Measurements from ENCODE around the gene RCN2.

- no peak for TF ChIP-seq POLR2A (IDR thresholded peaks at IDR 0.05; ENCODE audit: low read depth, low read length)
- TF ChIP-seq POLR2AphosphoS5 (IDR thresholded peaks at IDR 0.05; ENCODE audit: low read depth, low read length), result no peak
- TF ChIP-seq POU2F2 (IDR thresholded peaks at IDR 0.05; ENCODE audit: low read depth, low read length), result no peak
- TF ChIP-seq TAF1 (IDR thresholded peaks at IDR 0.05; ENCODE audit: low read depth, low read length), result no peak
- no peak for TF ChIP-seq PAX5 (IDR thresholded peaks at IDR 0.05; ENCODE audit: insufficient read depth, low read length, severe bottlenecking)
Observed at GRCh38 chr15:76913737-76914136, 17.8 kb upstream of the RCN2 start.
